ENCODE results near the gene BSCL2.

DNA sequence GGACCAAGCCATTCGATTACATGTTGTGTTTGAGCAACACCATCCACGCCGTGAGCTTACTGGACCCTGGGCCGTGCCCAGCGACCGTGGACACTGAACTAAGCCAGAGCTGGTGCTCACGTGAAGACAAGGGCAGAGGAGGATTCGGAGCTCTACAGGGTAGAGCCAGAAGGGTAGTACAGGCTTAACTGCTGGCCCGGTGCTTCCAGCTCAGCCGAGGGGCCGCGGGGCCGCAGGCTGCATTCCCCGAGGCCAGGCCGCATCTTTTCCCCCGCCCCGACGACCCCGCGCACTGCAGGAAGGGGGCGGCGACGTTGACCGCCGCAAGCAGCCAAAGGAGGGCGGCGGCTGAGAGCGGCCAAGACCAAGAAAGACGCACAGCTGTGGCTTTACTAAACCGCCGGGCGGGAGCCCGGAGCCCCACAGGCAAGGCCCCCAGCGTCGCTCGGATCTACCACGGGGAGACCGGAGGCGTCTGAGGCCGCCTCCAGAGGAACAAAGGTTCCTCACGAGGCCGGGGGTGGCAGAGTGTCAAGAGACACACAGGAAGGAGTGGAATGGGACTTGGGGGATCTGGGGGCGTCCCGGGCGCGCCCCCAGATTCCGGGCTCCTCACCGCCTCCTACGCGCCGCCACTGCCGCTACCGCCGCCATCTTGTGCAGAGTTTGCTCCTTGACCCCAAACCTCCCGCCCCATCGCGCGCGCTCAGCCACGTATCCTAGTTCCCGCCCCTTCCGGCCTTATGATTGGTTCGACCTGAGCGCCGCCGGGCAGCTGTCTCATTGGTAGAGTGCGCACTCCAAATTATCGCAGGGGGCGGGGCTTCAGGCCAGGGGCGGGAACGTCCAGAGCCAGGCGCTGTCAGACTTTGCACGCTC, 61.0 kb downstream of the BSCL2 start, which contains the start of gene GANAB:
- TF ChIP-seq POLR2A (IDR thresholded peaks at IDR 0.05) = peak; percentile 75
- TF ChIP-seq, protein P1, sequence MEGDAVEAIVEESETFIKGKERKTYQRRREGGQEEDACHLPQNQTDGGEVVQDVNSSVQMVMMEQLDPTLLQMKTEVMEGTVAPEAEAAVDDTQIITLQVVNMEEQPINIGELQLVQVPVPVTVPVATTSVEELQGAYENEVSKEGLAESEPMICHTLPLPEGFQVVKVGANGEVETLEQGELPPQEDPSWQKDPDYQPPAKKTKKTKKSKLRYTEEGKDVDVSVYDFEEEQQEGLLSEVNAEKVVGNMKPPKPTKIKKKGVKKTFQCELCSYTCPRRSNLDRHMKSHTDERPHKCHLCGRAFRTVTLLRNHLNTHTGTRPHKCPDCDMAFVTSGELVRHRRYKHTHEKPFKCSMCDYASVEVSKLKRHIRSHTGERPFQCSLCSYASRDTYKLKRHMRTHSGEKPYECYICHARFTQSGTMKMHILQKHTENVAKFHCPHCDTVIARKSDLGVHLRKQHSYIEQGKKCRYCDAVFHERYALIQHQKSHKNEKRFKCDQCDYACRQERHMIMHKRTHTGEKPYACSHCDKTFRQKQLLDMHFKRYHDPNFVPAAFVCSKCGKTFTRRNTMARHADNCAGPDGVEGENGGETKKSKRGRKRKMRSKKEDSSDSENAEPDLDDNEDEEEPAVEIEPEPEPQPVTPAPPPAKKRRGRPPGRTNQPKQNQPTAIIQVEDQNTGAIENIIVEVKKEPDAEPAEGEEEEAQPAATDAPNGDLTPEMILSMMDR (IDR thresholded peaks at IDR 0.05) = peak in 1 of 3 donors; percentile 22

Data from breast epithelium (tissue), 3 donors.